HUES48 (cell line): ENCODE data around the gene MARK1.

ENCODE experiments used
- H3K27ac ChIP-seq: one replicate; pipeline ENCODE4 v1.7.0; 2013; ENCODE audit warnings: low read depth, low read length, inconsistent platforms
- H3K27me3 ChIP-seq: 2 replicates; pipeline ENCODE4 v1.6.1; 2013; ENCODE audit warnings: mild to moderate bottlenecking, low read length; ENCODE audit not compliant: control insufficient read depth, insufficient read depth
- H3K36me3 ChIP-seq: 2 replicates; pipeline ENCODE4 v1.6.1; 2013; ENCODE audit warnings: low read length; ENCODE audit not compliant: control insufficient read depth, insufficient read depth
- H3K4me1 ChIP-seq: 2 replicates; pipeline ENCODE4 v1.6.1; 2013; ENCODE audit warnings: mild to moderate bottlenecking, low read length; ENCODE audit not compliant: control insufficient read depth, insufficient read depth
- H3K4me3 ChIP-seq: 2 replicates; pipeline ENCODE4 v1.5.1; 2013; ENCODE audit warnings: mild to moderate bottlenecking, low read depth, low read length
- H3K9ac ChIP-seq: 2 replicates; pipeline ENCODE4 v1.6.1; 2013; ENCODE audit warnings: mild to moderate bottlenecking, low read depth, low read length, moderate library complexity
- H3K9me3 ChIP-seq: 2 replicates; pipeline ENCODE4 v1.6.1; 2013; ENCODE audit warnings: low read length; ENCODE audit not compliant: control insufficient read depth, insufficient read depth

Gene MARK1

DNA sequence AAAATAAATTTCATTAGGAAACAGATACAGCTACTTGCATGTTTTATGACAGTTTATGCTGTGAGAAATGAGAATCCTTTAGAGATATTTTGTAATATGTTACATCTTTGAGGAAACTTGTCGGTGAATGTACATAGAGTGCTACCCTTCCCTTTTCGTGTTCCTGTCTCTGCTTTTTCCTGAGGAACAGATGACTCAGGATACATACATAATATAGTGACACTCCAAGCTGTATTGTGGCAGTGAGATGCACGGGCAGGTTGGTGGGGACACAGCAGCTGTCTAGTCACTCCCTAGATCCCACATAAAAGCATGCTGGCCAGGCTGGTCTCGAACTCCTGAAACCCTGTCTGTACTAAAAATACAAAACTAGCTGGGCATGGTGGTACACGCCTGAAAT lies 20.9 kb upstream of the MARK1 start:
- no peak overlapping the region for H3K27ac ChIP-seq
- no peak overlapping the region for H3K4me3 ChIP-seq
- H3K4me1 ChIP-seq, result no peaks in the 10 kb centered on the region
- no peaks in the 10 kb centered on the region for H3K36me3 ChIP-seq
- no peak overlapping the region for H3K9ac ChIP-seq
- H3K27me3 ChIP-seq, result no peaks in the 10 kb centered on the region
- no peaks in the 10 kb centered on the region for H3K9me3 ChIP-seq

GRCh38 chr1:220511179-220511578 lies 16.8 kb upstream of the MARK1 start:
- no peak overlapping the region for H3K9ac ChIP-seq
- H3K4me1 ChIP-seq, result peaks cover 7% of the 10 kb centered on the region; the same call in 1 of the 2 replicates
- H3K36me3 ChIP-seq, result no peaks in the 10 kb centered on the region
- no peak overlapping the region for H3K4me3 ChIP-seq
- H3K27me3 ChIP-seq, result no peaks in the 10 kb centered on the region
- no peak overlapping the region for H3K27ac ChIP-seq
- H3K9me3 ChIP-seq, result no peaks in the 10 kb centered on the region

DNA sequence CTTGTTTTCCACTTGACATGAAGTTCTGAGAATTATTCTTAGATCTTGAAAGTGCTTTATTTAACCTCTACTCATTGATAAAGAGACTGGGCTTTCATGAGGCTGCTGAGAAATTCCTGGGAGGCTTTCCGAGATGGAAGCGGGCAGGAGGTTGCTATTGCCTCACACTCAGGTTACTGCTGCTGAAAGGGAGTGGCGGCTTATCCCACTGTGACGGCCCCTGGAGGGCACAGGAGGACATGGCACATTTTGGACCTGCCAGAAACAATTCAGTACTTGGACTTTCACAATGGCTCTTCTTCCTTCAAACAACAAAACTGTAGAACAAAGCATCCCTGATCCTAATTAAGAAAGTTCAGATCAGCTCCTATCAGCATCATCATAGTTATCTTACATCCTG lies 16.2 kb upstream of the MARK1 start:
- H3K4me3 ChIP-seq, result no peak overlapping the region
- H3K9me3 ChIP-seq, result no peaks in the 10 kb centered on the region
- H3K27me3 ChIP-seq, result no peaks in the 10 kb centered on the region
- H3K9ac ChIP-seq, result no peak overlapping the region
- no peak overlapping the region for H3K27ac ChIP-seq
- peaks cover 12% of the 10 kb centered on the region; the same call in 1 of the 2 replicates for H3K4me1 ChIP-seq
- H3K36me3 ChIP-seq, result no peaks in the 10 kb centered on the region

GRCh38 chr1:220513834-220514233 lies 14.1 kb upstream of the MARK1 start:
- no peaks in the 10 kb centered on the region for H3K27me3 ChIP-seq

DNA sequence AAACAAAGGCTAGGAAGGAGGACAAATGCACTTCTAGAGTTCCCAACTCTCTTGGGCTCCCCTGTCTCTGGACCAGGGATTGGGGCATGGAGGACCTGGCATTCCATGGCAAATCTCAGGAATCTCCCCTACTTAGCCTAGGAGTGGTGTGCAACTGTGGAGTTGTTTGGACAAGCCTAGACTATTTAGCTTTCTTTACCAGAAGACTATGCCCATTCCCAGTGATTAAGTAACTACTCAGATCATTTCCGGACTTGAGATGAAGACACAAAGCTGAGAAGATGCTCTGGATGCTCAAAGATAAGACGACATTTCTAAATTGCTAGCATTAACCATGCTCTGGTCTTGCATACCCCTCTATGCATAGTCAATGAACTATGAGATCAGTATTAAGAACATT lies 13.7 kb upstream of the MARK1 start:
- Histone ChIP-seq H3K4me1 (peaks cover 14% of the 10 kb centered on the region; the same call in 1 of the 2 replicates), H3K36me3 (no peaks in the 10 kb centered on the region), H3K9ac (no peak overlapping the region), H3K27ac (no peak overlapping the region), H3K9me3 (no peaks in the 10 kb centered on the region), H3K27me3 (no peaks in the 10 kb centered on the region), H3K4me3 (no peak overlapping the region)

More at GRCh38 chr1:220513834-220514233, 14.1 kb upstream of the MARK1 start:
- Histone ChIP-seq H3K4me1 (peaks cover 14% of the 10 kb centered on the region; the same call in 1 of the 2 replicates), H3K9ac (no peak overlapping the region), H3K9me3 (no peaks in the 10 kb centered on the region), H3K27ac (no peak overlapping the region), H3K36me3 (no peaks in the 10 kb centered on the region), H3K4me3 (no peak overlapping the region)

DNA sequence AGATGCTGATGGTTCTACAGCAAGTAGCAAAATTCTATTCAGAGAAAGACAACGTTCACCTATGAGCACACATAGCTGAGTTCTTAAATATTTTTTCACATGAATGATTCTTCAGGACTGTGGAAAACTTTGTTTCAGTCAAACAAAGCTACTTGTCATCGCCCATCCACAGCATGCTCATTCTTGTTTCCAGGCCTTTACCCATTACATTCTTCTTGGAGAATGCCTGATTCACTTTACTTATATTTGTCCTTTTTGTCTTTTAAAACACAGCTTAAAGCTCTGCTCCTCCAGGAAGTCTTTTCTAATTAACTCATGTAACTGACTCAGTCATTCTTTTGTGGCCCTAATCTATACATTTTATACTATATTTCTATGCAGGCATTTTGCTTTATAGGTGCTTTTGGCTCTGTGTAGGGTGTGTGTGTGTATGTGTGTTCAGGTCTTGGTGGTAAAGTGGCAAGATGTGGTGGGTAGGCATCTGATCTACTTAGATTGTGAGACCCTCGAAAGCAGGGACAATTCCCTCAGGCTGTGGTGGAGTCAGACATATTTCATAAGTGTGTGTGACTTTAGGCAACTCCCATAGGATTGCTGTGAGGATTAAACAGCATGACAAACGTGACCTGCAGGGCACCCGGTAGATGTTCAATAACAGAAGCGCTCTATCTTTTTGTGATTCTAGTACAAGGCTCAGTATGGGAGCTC lies 11.8 kb upstream of the MARK1 start:
- peak overlapping the region; percentile 49 for H3K27ac ChIP-seq
- H3K9ac ChIP-seq, result no peak overlapping the region
- H3K27me3 ChIP-seq, result no peaks in the 10 kb centered on the region

DNA sequence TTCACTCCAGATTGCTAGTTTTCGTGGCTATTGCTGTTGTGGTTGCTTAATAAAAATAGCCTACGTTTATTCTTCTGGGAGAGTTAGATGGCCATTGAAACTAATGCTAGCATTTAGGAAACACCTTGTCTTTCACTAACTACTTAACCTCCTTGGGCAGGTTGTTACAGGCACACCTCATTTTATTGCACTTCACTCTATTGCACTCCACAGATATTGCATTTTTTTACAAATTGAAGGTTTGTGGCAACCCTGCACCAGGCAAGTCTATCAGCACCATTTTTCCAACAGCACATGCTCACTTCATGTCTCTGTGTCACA lies 11.3 kb upstream of the MARK1 start:
- Histone ChIP-seq H3K9ac (no peak overlapping the region), H3K4me1 (peaks cover 14% of the 10 kb centered on the region; the same call in 1 of the 2 replicates), H3K27me3 (no peaks in the 10 kb centered on the region), H3K36me3 (no peaks in the 10 kb centered on the region), H3K27ac (no peak overlapping the region), H3K9me3 (no peaks in the 10 kb centered on the region), H3K4me3 (no peak overlapping the region)

More for the DNA sequence above, 11.8 kb upstream of the MARK1 start:
- Histone ChIP-seq H3K4me1 (peaks cover 14% of the 10 kb centered on the region; the same call in 1 of the 2 replicates), H3K4me3 (no peak overlapping the region), H3K36me3 (no peaks in the 10 kb centered on the region), H3K9me3 (no peaks in the 10 kb centered on the region)

DNA sequence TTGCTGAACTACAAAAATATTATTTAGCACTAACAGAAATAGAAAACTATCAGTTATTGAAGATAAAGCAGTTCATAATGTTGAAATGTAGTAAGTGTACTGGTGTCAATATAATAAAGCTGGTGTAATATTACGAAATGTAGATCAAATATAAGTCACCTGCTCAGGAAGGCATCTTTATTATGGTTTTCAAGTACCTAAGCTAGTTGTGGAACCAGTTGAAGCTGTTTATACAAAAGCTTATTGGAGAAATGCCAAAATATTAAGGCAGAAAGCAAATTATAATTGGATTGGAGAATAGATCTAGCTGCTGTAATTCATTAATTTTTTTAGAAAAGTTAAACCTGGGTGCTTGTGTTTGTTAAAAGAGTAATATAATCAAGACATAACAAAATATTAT lies 6.2 kb upstream of the MARK1 start:
- H3K9ac ChIP-seq, result no peak overlapping the region
- H3K4me3 ChIP-seq, result no peak overlapping the region
- H3K9me3 ChIP-seq, result no peaks in the 10 kb centered on the region
- H3K27ac ChIP-seq, result no peak overlapping the region
- no peaks in the 10 kb centered on the region for H3K36me3 ChIP-seq
- peaks cover 3% of the 10 kb centered on the region for H3K27me3 ChIP-seq
- peaks cover 8% of the 10 kb centered on the region for H3K4me1 ChIP-seq

DNA sequence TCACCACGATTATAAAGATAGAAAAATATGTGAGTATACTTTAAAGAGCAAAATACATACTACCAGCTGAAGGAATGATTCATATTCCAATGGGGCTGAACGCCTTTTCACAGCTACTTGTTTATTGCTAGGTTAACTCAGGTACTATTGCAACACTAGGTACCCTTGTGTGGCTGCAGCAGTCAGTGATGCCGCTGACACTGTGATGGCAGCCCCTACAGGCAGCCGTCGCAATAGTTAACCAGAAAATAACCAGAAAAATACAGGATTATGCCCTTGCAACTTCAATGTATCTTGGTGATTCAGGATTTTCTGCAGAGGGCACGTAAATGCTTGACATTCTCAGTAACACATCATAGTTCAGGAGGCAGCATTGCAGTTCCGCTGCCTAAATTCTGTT lies 1.6 kb upstream of the MARK1 start:
- Histone ChIP-seq H3K27me3 (peaks cover 8% of the 10 kb centered on the region), H3K27ac (no peak overlapping the region), H3K4me1 (peaks cover 26% of the 10 kb centered on the region), H3K36me3 (no peaks in the 10 kb centered on the region), H3K9me3 (no peaks in the 10 kb centered on the region), H3K9ac (no peak overlapping the region), H3K4me3 (no peak overlapping the region)

DNA sequence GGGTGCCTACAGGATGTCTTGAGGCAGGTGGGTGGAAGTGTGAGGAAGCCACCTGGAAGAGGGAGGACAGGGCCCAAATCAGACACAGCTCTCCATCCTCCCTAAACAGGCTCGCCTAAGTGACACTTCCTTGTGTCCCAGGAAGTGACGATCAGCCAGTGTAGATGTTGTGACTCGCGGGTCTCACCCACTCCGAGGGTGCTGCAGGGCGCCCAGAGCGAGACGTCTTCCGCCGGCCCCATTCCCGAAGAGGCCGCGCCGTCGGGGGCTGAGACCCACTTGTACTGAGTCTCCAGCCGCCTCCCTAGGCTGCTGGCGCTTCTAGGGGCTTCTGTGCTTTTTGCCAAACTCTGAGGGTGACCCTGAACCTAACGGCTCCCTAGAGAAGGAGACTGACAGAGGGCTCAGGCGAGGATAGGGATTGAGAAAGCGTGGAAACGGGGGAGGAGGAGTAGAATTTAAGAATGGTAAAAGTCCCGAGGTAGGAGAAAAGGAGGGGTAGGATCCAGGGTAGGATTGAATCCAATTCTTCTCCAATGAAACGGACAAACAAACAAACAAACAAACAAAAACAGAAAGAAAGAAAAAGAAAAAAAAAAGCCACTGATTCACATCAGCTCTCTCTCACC lies 543 bp upstream of the MARK1 start:
- Histone ChIP-seq H3K27me3 (peaks cover 8% of the 10 kb centered on the region), H3K9ac (0 out of 2 replicates have a peak overlapping the region, but pooled peaks have one; percentile 12), H3K36me3 (no peaks in the 10 kb centered on the region), H3K4me3 (peak overlapping the region; percentile 98), H3K27ac (no peak overlapping the region), H3K9me3 (no peaks in the 10 kb centered on the region), H3K4me1 (peaks cover 26% of the 10 kb centered on the region)

DNA sequence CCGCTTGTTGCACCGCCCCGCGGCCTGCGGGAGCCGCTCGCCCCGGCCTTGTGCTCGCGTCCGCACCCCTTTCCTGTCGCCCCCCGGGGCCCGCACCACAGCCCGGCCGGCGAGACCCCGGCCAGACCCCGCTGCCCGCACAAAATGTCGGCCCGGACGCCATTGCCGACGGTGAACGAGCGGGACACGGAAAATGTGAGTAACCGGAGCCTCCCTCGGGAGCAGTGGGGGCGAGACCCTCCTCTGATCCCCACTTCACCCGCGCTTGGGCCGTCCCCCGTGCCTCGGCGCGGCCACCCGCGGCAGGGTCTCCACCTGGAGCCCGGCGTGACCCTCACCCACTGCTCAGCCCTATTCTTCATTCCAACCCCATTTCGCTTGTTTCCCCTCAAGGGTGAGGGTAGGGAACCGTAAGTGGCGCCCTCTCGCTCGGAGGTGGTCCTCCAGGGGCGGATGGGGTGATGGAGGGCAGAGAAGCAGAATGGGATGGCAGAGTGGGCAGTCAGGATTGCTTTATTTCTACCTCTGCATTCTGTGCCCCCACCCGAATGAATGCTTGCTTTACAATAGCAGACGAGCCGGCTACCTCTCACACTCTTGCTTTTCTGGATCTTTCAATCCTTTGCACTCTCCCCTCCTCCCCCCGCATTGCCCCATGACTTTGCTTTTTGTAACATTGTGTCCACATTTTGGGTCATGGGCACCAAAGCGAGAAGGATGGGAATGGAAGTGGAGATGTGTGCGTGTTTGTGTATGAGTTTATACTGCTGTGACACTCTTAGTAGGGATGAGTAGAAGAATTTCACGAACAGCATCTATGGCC lies 954 bp downstream of the MARK1 start:
- Histone ChIP-seq H3K27ac (peak overlapping the region; percentile 75), H3K4me3 (peak overlapping the region; percentile 98), H3K36me3 (no peaks in the 10 kb centered on the region), H3K27me3 (peaks cover 8% of the 10 kb centered on the region), H3K9ac (peak overlapping the region; percentile 94), H3K4me1 (peaks cover 26% of the 10 kb centered on the region), H3K9me3 (no peaks in the 10 kb centered on the region)
